HG02884 (cell line): ENCODE data around the gene PHF1.
"Not testable (repeated sequence)": the region's sequence is repeated elsewhere in the genome, so short reads cannot be mapped to it uniquely, and the experiment has no call there.

Experiments
- ATAC-seq: cut with Tn5 transposase; IDR thresholded peaks from one replicate; pipeline ENCODE4 v1.9.1; 2021; ENCODE audit warnings: mild to moderate bottlenecking, moderate library complexity; ENCODE audit not compliant: unreplicated experiment

PHF1 gene

DNA sequence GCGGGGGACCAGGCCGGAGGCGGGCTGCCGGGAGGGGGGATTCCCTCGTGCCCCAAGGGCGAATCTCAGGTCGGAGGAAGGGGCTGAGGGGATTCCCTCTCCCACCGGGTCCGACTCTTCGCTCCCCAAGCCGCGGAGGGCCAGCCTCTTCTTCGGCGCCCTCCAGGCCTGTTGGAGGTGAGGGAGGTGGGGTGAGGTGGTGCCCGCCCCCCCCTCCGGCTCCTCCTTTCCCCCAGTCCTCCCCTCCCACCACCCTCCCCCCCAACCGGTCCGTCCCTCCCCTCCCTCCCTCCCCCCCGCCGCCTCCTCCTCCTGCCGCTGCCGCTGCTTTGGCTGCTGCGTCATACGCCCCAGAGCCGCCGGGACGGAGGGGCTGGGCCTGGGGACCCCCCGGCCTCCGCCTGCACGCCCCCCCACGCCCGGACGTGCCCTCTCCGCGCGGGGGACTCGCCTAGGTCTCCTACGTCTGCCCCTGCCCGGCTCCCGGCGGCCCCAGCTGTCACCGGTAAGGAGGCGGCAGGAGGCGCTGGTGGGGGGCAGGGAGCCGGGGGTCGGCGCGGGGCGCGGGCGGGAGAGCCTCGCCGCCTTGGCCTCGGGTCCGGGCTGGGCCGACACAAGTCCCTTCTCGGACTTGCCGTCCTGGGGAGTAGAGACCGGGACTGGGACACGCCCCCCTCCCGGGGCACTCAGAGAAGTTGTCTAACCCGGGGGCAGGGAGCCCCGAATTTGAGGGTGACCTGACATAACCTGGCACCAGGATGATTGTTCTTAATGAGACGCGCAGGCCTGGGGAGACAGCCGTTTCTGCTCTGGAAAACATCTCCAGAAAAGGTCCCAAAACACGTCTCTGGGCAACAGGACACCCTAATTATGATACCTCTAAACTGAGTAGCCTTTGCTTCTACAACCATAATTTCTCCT, at the start of gene PHF1:
Gene PHF1, plus strand, starts transcription at position 304 of the 921 bp plus-strand sequence. CDS start 1,250 bp downstream, outside the sequence.
- peak; percentile 26 for ATAC-seq

DNA sequence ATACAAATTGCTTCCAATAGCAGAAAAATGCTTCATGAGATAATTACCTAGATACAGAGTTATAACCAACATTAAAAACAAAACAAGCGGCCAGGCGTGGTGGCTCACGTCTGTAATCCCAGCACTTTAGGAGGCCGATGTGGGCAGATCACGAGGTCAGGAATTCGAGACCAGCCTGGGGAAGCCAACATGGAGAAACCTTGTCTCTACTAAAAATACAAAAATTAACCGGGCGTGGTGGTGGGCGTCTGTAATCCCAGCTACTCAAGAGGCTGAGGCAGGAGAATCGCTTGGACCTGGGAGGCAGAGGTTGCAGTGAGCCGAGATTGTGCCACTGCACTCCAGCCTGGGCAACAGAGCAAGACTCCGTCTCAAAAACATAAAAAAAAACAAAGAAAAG, 47.3 kb upstream of the PHF1 start:
- not testable (repeated sequence) for ATAC-seq

DNA sequence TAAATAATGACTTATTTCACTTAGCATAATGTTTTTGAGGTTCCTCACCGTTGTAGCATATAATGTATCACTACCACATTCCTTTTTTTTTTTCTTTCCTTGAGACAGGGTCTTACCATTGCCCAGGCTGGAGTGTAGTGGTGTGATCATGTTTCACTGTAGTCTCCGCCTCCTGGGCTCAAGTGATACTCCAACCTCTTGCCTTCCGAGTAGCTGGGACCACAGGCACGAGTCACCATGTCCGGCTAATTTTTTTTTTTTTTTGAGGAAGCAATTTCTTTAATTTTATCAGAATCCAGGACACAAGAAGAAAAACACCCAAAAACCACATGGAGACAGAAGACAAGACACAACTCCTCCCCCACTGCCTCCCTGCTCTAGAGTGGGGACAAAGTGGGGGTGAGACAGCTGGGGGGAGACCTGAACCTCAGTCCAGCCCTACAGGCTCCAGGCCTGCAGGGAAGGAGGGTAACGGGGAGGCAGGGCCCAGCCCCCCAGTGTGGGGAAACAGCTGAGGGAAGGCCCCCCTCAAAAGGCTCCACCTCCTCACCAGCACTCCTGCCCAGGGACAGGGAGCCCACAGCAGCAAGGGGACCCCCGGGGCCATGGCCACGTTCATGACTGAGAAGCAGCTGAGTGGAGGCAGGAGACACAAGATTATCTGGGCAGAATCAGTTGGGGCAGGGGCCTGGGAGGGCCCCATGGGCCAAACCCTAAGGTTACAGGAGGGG, 46.2 kb upstream of the PHF1 start:
- not testable (repeated sequence) for ATAC-seq

DNA sequence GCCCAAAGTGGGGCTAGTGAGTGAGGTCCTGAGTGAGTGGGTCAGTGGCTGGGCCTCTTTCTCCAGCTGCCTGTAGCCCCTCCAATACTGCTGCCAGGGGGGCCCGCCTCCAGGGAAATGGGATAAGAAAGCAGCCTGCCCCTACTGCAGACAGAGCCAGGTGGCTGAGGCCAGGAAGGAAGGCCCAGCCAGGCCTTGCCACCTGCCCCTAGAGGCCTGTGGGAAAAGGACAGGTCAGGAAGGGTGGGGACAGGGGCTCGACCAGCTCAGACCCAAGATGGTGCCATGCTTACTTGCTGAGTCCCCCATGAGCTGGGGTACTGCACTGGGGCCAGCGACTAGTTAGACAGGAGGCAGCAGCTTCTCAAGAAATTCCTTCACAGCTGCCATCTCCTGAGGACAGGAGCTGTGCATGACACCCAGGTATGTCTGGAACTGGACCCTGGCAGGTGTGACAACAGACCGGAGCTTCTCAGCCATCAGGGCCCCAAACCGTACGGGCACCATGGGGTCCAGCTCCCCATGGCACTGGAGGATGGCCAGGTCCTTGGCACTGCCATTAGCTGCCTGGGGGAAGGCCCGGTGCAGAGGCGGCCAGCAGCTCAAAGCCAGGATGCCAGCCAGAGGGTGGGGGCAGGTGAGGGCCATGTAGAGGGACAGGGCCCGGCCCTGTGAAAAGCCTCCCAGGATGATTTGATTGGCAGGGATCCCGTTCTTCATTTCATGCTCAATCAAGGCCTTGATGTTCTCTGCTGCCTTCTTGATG, 45.4 kb upstream of the PHF1 start:
- not testable (repeated sequence) for ATAC-seq

DNA sequence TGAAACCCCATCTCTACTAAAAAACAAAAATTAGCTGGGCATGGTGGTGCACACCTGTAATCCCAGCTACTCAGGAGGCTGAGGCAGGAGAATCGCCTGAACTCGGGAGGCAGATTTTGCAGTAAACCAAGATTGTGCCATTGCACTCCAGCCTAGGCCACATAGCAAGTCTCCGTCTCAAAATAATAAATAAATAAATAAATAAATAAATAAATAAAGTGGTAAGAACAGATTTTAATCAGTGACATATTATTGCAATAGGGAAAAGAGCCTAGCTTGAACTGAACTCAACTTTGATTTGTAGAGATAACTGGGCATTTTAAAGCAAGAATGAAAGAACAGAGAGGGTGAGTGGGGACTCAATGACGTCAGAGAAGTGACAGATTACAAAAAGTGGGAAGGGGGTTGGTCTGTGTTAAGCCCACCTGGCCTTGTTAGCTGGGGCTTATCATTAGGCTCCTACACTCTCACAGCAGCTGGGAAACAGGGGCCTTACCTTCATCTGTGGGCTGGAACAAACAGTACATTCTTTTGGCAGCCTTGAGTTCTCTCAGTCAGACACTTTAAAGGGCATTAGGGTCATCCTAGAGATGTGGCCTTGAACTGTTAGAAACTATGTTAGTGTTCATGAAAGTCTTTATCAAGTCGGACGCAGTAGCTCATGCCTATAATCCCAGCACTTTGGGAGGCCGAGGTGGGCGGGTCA, 43.7 kb upstream of the PHF1 start:
- no peak for ATAC-seq

DNA sequence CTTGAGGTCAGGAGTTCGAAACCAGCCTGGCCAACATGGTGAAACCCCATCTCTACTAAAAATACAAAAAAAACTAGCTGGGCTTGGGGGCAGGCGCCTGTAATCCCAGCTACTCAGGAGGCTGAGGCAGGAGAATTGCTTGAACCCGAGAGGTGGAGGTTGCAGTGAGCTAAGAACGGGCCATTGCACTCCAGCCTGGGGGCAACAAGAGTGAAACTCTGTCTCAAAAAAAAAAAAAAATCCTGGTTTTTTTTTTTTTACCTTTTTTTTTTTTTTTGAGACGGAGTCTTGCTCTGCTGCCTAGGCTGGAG, 43.1 kb upstream of the PHF1 start:
- not testable (repeated sequence) for ATAC-seq

DNA sequence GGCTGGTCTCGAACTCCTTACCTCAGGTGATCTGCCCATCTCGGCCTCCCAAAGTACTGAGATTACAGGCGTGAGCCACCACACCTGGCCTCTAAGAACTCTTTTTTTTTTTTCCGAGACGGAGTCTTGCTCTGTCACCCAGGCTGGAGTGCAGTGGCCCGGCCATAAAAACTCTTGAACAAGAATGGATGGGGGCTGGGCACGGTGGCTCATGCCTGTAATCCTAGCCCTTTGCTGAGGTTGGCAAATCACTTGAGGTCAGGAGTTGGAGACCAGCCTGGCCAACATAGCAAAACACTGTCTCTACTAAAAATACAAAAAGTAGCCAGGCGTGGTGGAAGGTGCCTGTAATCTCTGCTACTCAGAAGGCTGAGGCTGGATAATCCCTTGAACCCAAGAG, 38.9 kb upstream of the PHF1 start:
- not testable (repeated sequence) for ATAC-seq

DNA sequence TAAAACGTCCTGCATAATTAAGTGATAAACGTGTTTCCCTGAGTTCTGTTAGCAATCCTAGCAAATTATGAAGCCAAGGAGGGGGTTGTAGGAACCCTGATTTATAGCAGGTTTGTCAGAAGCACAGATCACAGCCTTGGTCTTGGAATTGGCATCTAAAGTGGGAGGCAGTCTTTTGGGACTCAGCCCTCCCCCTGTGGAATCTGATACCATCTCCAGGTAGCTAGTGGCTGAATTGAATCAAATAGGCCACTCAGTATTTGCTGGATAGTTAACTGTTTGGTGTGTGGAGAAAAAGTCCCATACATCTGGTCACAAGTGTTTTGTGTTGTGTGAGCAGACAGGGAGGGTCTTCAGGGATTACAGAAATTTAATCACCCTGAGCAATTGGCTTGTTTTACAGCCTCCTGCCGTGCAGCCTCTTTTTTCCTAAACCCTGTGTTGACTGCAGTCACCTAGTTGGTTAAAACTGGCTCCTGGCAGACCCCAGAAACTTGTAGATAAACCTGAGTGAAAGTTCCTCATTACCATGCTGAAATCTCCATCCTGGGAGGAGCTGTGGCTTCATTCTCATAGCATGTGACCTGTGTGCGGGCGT, 38.2 kb upstream of the PHF1 start:
- ATAC-seq, result no peak

DNA sequence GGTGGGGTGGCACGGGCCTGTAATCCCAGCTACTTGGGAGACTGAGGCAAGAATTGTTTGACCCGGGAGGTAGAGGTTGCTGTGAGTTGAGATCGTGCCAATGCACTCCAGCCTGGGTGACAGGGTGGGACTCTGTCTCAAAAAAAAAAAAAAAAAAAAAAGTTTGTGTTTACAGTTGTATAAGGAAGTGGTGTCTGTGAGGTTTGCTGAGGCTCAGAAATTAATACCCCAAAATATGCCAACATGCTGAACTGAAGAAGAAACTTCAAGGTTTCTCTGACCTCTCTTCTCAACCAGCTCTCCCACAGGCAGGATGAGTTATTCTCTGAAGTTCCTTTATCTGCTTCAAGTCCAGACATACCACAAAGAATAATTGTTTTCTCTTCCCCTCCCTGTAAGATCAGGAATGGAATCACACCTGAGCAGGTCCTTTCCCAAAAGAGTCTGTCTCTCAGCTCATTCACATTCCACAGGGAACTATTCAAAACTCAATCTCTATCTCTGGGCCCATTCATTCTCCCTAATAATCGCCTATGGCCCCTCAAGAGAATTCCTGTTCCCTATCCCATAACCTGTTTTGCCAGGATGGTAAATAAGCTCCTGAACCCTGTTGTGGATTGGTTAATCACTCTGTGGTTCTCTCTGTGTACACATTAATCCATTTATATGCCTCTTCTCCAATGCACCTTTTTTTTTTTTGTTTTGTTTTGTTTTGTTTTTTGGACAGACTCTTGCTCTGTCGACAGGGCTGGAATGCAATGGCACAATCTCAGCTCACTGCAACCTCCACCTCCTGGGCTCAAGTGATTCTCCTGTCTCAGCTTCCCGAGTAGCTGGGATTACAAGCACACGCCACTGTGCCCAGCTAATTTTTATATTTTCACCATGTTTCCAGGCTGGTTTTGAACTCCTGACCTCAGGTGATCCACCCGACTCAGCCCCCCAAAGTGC, 36.6 kb upstream of the PHF1 start:
- no peak for ATAC-seq

DNA sequence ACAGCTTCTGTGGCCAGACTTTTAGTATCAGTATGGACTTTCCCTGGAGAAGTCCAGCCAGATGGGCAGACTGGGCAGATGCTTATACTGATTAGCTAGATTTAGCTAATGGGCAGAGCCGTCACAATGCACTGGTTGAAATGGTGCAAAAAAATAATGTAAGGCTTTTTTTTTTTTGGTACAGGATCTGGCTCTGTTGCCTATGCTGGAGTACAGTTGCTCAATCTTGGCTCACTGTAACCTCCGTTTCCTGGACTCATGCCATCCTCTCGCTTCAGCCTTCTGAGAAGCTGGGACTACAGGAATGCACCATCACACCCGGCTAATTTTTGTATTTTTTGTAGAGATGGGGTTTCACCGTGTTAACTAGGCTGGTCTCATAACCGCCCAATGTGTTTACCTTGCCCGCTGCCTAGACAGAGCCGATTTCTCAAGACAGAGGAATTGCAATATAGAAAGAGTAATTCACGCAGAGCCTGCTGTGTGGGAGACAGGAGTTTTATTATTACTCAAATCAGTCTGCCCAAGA, 35.6 kb upstream of the PHF1 start:
- ATAC-seq, result no peak

DNA sequence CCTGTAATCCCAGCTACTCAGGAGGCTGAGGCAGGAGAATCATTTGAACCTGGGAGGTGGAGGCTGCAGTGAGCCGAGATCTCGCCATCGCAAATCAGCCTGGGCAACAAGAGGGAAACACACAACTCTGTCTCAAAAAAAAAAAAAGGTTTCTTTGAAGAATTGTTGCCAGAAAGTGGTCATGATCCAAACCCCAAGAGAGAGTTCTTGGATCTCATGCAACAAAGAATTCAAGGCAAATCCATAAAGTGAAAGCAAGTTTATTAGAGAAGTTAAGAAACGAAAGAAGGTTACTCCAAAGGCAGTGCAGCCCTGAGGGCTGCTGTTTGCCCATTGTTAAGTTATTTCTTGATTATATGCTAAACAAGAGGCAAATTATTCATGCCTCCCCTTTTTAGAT, 33.6 kb upstream of the PHF1 start:
- ATAC-seq, result no peak

DNA sequence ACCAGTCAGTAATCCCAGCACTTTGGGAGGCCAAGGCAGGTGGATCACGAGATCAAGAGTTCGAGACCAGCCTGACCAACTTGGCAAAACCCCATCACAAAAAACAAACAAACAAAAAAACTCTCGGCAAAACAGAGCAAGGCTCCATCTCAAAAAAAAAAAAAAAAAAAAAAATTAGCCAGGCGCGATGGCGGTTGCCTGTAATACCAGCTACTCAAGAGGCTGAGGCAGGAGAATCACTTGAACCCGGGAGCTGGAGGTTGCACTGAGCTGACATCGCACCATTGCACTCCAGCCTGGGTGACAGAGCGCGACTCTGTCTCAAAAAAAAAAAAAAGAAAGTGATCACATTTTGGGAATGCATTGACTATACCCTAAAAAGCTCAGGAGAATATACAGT, 31.6 kb upstream of the PHF1 start:
- ATAC-seq, result not testable (repeated sequence)

DNA sequence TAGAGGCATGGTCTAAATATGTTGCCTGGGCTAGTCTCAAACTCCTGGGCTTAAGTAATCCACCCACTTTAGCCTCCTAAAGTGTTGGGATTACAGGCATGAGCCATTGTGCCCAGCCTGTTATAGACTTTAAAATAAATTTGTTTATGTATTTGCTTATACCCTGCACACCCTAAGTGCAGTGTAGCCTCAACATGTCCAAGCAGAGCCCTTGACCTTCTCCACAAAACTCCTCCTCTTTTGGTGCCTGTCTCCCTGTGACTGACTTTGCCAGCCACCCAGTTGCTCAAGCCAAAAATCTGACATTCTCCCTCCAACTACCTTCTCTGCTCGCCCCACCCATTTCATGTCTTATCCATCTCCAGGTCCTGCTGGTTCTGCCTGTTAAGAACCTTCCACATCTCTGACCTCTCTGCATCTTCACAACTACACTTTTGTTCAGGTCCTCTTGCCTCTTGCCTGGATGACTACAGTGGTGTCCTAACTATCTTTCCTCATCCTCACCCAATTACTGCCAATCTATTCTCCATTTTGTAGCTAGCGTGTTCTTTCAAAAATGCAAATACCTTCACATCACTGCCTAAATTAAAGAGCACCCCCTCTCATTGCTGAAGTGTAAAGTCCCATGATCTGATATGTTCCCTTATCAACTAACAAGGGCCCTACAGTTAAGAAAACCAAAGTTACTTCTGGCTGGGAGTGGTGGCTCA, 30.4 kb upstream of the PHF1 start:
- ATAC-seq, result no peak

DNA sequence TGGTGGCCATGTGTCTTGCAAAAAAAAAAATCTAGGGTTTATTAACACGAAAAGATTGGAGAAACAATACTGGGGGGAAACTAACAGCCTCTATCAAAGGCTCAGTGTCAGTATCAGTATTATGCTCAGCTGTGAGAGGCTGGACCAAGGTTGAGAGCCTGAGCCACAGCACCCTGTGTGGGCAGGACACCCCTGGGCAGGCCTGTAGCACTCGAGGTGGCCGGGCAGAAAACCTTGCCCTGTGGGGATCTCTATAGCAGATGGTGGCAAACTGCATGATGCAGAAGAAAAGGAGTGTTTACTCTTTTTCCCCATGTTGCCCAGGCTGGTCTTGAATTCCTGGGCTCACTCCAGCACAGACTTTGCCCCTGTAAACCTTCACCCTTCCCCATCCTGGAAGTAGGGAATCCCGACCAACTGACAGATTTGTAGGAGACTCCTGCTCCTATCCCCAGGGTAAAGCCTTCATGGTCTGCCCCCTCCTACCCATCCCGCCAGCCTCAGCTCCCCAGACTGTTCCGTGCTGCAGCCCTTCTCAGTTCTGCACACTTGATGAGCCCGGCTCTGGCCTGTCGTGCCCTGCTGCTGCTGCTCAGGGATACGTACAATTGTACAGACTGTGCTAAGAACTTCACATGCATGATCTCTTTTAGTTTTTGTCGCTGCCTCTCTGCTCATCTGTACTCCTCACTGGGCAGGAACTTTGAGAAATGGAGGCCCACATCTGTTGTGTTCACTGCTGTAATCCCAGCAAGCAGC, 27.2 kb upstream of the PHF1 start:
- ATAC-seq, result no peak

DNA sequence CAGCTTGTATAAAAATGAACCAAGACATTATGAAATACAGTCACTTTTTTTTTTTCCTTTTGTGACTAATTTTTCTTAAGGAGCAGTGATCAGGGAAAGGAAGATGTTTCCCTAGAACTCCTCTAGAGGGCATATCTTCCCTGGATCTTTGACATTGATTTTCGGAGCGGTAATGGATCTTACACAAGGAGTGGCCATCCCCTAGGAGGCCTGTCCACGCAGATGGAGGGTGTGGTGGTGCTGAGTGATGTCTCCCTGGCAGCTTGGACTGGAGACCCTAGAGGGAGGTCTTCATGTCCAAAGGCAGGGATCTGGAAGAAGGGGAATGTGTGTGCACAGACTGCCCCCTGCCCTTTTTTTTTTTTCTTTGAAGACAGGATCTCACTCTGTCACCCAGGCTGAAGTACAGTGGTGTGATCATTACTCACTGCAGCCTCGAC, 26.2 kb upstream of the PHF1 start:
- no peak for ATAC-seq

DNA sequence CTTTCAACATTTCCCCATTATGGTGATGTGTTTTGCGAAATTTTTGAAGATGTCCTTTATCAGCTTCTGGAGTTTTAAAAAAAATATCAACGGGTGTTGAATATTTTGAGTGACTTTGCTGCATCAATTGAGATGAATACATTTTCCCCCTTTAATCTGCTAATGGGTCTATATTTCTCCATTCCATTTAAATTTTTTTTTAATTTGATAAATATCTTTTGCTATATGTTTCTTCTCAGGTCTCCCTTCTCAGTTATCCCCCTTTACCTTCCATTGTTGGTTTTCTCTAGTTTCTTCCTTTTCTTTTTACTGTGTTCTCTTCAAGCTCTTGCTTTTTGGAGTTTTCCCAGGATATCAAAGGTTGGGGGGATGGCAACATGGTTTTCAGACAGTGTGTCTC, 20.6 kb upstream of the PHF1 start:
- no peak for ATAC-seq

DNA sequence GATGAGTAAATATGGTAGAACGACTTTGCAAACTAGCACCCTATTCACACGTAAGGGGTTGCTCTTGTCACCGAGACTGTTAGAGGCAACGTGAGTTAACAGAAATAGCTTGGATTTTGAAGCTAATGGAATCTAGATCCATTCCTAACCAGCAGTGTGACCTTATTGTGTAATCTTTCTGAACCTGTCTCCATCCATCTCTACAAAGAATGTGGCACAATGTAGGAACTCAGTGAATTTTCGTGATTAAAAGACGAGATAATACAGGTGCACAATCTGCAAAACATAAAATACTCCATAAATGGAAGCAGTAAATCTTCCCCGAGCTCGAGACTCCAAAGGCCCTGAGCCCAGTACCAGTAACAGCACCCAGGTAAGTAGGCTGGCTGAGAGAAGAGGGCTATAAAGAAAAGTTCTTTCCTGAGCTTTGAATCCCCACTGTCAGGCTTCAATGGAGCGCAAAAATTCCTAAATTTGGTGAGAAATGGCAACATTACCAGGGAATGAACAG, 20.0 kb upstream of the PHF1 start:
- no peak for ATAC-seq
